Cardiac fibroblast (primary cell): ENCODE measurements around the gene MEX3D.

Source experiments
- DNase-seq, 2 donors: peaks; one replicate each; pipeline versions ENCODE4 v3.0.0 to v3.0.0-alpha.2; 2010; ENCODE audit warnings: low read depth in 2 of 2
- H3K4me3 ChIP-seq, 2 donors: replicated peaks in 1 of 2; 1 replicate in 1 of 2; 2 replicates in 1 of 2; pipeline ENCODE4 v1.5.1; 2011; ENCODE audit warnings: low read depth in 2 of 2, low read length in 2 of 2, mild to moderate bottlenecking in 2 of 2, moderate library complexity in 1 of 2
- CTCF ChIP-seq: IDR thresholded peaks from one replicate; pipeline ENCODE4 v1.5.1; 2011; ENCODE audit warnings: low read depth, mild to moderate bottlenecking, low read length, inconsistent platforms

MEX3D gene

GRCh38 chr19:1577929-1578618 is 9.9 kb upstream of the MEX3D start:
- TF ChIP-seq CTCF = no peak
- DNase-seq = no peak
- no peak overlapping the region for H3K4me3 ChIP-seq

GRCh38 chr19:1577090-1577928 is 9.2 kb upstream of the MEX3D start:
- H3K4me3 ChIP-seq = no peak overlapping the region
- TF ChIP-seq CTCF = no peak
- no peak for DNase-seq

- DNase-seq = no peak
- no peak for TF ChIP-seq CTCF
- no peak overlapping the region for H3K4me3 ChIP-seq
Measured at GRCh38 chr19:1576242-1577089, 8.3 kb upstream of the MEX3D start.

- no peak for TF ChIP-seq CTCF
- no peak overlapping the region for H3K4me3 ChIP-seq
- no peak for DNase-seq
Measured at GRCh38 chr19:1575323-1576241, 7.5 kb upstream of the MEX3D start.

GRCh38 chr19:1574354-1575136 is 6.4 kb upstream of the MEX3D start:
- H3K4me3 ChIP-seq = no peak overlapping the region
- DNase-seq = no peak
- no peak for TF ChIP-seq CTCF
